ENCODE measurements around the gene JMJD8.

JMJD8 gene

DNA sequence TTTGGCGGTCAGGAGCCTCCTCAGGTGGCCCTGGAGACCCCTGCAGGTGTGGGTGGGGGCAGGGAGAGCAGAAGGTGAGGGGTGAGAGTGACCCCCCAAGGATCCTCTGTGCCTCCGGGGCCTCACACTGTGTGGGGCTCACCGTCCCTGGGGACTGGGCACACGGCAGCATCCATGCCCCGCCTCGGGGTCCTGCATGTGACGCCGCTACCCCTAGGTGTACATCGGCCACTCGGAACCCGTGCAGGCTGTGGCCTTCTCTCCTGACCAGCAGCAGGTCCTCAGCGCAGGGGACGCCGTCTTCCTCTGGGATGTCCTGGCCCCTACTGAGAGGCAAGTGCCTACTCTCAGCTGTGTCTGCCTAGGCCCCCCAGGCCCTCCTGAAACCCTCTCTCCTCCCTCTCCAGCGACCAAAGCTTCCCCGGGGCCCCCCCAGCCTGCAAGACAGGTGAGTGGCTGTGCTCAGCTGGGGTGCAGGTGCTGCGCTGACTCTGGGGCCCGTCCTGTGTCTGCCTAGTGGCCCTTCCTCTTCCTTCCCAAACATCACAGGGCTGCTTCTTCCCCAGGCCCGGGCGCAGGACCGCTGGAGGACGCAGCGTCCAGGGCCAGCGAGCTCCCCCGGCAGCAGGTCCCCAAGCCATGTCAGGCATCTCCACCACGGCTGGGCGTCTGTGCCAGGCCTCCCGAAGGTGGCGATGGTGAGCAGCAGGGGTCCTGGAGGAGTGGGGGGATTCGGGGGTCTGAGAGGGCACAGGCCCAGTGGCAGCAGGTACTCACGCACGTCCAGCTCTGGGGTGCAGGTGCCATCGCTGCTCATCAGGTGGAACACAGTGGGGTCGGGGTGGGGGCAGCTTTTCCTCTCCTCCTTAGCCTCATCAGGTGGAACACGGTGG, 25.2 kb downstream of the JMJD8 start:
- DNase-seq, result no peak

- no peak for DNase-seq
These were observed 26.6 kb downstream of the JMJD8 start for GRCh38 chr16:657487-657886.

GRCh38 chr16:654034-654433, 30.1 kb downstream of the JMJD8 start:
- DNase-seq, result no peak

DNA sequence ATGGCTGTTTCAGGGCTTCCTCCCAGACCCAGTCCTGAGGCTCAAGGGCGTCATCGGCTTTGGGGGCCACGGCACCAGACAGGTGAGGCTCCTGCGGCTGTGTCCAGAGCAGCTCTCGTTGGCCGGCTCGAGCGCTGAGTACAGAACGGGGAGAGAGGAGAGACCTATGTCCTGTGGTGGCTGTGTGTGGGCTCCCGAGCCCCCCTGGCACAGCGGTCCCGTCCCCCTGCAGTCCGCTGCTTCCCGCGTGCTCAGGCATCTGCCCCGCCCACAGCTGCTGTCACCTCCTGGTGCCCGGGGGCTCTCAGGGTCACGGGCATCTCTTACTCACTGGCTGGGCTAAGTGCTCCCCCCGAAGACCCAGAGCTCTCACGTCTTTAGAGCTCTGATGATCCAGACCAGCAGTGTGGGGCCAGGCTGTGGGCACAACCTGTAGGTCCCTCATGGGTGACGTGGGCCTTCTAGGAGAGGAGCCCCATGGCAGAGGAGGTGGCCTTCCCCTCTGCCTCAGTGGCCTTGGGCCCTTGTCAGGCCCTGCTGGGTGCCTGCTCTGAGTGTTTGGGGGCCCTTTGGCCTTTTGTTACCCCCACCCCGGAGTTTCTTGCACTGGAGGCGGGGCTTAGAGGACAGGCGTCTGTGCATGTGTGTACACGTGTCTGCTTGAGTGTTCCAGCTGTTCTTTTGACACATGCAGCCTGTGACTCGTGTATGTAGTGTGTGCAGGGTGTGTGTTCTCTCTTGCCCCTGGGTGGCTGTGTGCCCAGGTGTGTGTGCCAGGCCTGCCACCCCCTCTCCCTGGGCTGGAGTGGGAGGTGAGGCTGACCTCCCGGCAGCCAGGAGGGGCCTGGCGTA, 31.5 kb downstream of the JMJD8 start:
- no peak for DNase-seq

GRCh38 chr16:651844-652243, 32.3 kb downstream of the JMJD8 start:
- no peak for DNase-seq

DNA sequence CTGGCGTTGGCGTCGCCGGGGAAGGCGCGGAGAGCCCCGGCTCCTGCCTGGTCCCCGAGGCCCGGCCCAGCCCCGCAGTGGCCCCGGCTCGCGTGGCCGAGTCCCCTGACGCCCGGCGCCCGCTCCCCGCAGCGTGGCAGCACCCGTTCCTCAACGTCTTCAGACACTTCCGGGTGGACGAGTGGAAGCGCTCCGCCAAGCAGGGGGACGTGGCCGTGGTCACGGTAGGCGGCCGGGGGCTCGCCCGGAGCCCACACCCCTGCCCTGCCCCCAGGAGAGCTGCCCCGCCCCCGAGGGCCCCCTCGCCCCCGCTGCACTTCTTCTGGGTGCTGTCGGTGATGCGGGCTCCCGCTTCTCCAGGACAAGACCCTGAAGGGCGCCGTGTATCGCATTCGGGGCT, 34.5 kb downstream of the JMJD8 start:
- DNase-seq, result no peak

DNA sequence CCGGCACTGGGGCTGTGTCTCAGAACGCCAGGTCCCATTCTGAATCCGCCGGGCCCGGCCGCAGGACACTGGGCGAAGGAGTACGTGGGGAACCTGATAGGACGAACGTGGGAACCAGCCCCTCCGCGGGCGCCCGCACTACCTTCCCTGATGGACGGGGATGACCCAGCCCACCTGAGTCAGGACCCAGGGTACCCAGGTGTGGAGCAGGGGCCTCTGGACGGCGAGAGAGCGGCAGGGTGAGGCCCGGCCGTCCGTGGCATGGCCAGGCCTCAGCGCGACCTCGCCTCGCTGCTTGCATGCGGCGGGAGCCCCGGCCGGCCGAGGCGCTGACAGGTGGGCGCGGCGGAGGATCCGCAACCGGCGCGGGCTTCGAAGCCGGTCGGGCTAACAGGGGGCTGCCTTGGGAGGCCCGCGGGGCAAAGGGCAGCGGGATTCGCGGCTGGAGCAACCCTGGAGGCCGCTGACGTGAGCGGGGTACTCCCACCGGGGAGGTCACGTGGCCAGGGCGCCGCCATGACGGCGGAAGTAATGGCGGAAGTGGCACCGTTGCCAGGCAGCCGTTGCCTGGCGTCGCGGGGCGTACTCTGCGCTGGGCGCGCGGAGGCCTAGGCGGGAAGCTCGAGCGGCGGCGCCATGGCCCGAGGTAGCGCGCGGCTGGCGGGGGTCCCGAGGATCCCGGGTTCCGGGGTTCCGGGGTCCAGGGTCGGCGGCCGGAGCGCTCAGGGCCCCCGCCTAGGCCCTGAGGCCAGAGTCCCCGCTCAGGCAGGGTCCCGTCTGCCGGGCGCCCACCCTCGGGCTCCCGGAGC, 35.1 kb downstream of the JMJD8 start, which contains the start of gene WDR90:
WDR90 (plus strand) TSS at position 585 of the 809 bp plus-strand sequence; CDS start at position 637, 52 bp downstream.
- peak; percentile 87 to 95 for DNase-seq

- DNase-seq, result peak; percentile 47 to 68
These were observed 35.9 kb downstream of the JMJD8 start for GRCh38 chr16:648071-648780.

DNA sequence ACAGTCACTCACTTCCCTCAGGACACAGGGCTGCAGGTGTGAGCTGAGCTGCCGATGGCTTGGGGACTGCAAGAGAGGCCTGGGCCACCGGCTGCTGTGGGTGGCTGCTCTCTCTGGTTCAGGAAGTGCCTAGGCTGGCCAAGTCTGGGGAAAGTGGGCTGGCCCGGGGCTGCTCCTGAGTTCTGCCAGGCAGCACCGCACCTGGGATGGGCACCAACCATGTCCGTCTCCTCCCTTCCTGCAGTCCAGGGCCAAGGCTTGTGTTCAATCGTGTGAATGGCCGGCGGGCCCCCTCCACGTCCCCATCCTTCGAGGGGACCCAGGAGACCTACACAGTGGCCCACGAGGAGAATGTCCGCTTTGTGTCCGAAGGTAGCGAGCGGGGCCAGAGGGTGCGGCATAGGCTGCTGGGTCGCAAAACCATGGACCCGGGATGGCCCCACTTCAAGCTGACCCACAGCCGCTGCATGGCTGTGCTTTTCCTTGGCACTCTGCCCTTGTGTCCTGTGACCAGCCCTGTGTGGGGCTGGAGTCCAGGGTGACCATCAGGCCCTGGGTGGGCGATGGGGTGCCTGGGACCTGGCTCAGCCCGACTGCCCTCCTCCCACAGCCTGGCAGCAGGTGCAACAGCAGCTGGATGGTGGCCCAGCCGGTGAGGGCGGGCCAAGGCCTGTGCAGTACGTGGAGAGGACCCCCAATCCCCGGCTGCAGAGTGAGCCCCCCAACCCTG, 36.8 kb downstream of the JMJD8 start:
- DNase-seq, result peak in 1 of 2 experiments; percentile 12

- no peak for DNase-seq
These were observed 37.4 kb downstream of the JMJD8 start for GRCh38 chr16:646679-647172.

DNA sequence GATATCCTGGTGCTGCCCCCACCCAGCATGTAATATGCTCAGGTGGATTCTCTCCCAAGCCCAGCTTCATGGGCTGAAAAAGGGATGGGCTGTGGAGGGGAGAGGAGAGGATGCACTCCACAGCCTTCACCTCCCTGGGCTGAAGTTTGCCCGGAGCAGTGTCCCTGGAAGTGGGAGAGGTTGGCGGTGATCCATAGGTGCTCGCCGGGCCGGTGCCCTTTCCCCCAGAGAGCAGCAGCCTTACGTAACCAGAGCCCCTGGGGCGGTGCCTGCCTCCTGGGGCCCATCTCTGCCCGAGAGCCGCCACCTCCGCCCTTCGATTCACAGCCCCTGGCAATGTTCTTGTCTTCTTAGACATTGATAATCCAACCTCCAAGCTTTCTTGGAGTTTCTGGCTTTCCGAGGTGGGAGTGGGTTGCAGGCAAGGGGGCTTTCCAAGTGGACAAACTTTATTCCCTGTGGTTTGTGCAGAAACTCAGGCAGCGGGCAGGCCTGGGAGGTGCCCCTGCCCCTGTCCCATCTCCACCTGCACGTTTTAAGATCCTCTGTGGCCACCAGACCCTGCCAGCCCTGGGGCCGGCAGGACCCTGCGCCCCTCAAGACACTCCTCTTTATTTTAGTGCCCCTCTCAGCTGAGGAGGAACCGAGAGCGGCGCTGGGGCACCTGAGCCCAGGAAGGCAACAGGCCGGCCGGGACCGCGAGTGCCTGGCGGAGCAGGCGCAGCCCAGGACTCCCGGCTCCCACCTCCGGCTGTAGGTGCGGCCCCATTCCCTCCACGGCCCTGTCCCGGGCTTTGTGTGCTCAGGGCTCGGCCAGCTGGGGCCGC, 38.1 kb downstream of the JMJD8 start:
- no peak for DNase-seq

DNA sequence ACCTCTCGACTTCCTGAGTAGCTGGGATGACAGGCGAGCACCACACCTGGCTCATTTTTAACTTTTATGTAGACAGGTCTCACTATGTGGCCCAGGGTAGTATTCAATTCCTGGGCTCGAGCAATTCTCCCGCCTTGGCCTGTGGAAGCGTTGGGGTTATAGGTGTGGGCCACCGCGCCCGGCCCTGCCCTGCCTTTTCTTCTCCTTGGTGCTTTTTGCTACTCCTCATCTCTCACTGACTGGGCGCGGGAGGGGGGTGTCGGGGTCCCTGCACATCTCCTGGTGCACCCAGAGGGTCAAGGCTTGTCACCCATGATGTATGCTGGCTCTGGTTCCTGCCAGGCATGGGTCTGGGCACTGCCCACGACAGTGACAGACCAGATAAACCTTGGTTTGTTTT, 39.6 kb downstream of the JMJD8 start:
- DNase-seq, result no peak

- DNase-seq, result no peak
These were observed 41.1 kb downstream of the JMJD8 start for GRCh38 chr16:643050-643368.

- peak in 1 of 2 experiments; percentile 33 for DNase-seq
These were observed 41.7 kb downstream of the JMJD8 start for GRCh38 chr16:642189-643049.

DNA sequence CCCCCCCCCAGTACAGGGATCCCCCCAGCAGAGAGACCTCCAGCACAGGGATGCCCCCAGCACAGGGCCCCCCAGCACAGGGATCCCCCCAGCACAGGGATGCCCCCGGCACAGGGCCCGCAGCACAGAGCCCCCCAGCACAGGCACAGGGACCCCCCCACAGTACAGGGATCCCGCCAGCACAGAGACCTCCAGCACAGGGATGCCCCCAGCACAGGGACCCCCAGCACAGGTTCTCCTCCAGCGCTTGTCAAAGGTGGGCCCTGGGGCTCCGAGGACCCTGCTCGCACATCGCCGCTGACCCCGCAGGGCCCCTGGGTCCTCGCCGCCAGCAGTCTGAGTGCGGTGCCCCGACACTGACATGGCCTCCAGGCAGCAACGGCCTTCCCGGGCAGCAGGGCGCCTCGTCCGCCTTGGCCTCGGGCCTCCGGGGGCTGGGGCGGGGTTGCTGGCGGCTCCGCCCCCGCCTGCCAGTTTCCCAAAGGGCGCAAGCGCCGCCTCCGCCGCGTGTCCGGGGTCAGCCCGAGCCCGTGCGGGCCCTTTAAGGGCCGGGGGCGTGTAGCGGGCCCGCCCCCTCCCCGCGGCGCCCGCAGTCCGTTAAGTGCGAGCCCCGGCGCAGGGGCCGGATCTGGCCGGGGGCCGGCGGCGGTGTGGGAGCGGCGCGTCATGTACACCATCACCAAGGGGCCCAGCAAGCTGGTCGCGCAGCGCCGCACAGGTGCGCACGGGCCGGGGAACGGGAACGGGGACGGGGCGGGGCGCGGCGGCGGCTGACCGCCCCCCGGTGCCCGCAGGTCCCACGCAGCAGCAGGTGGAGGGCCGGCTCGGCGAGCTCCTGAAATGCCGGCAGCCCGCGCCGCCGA, 42.6 kb downstream of the JMJD8 start, which contains the start of gene MCRIP2:
MCRIP2 (plus strand) TSS at position 503 of the 863 bp plus-strand sequence; CDS start at position 667, 164 bp downstream.
- peak; percentile 71 to 80 for DNase-seq

- no peak for DNase-seq
These were observed 43.5 kb downstream of the JMJD8 start for GRCh38 chr16:640614-641013.

- no peak for DNase-seq
These were observed 45.3 kb downstream of the JMJD8 start for GRCh38 chr16:638836-639235.

DNA sequence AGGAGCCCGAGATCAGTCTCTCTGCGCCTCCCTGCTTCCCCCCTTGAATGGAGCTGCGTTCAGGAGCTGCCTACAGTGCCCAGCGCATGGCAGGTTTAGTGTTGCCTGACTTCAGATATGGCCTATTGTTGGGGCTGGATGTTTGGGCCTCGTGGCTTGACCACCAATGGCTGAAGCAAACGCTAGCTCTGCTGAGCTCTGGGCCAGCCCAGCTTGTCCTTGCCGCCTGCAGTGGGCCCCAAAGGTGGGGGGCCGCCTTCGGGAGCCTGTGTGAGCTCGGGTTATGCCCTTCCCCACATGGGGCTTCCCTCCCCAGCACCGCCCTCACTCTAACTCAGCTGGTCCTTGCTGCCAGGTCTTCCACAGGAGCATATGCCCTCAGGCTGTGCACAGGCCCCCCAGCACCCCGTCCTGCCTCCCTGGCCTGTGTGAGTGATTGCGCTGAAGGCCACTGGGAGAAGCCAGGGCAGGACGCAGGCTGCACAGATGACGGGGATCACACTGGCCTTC, 46.0 kb downstream of the JMJD8 start:
- no peak for DNase-seq

Data from NCI-H2081 (cell line).